ENCODE measurements around the gene C1QL4.
"Not testable (repeated sequence)": the region's sequence is repeated elsewhere in the genome, so short reads cannot be mapped to it uniquely, and the experiment has no call there.

The C1QL4 gene

GRCh38 chr12:49347311-49348193, 10.6 kb upstream of the C1QL4 start:
- peak; percentile 55 to 73 for DNase-seq

DNA sequence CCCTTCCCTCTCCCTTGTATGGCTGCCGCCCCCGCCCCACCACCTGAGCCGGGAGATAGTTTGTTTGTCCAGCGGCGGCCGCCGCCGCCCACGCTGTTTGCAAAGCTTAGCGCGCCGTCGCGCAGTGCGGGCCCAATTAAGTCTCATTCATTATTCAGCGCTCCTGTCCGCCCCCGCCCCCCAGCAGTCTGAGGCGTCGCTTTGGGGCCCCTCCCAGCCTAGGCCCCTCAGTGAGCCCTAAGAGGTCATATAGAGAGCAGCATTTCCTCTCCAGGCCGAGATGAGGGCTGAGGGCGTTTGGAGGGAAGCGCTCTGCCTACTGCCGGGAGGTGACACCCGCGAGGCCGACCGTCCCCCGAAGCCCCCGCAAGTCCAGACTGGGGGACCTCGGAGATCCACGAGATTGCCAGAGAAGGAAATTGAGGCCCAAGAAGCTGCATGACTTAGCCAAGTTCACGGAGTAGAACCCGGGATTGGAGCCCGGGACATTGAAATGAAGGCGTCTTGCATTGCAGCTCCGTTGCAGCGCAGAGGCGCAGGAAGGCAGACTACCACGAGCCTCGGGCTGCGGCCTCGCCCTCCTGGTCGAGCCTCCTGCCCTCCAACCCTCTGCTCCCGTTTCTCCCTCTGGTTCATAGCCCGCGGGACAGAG, 9.8 kb upstream of the C1QL4 start, which contains the start of gene DNAJC22:
DNAJC22 (plus strand) TSS at position 230 of the 652 bp plus-strand sequence. CDS start 1,985 bp downstream, outside the sequence.
- DNase-seq = peak; percentile 46 to 49

DNA sequence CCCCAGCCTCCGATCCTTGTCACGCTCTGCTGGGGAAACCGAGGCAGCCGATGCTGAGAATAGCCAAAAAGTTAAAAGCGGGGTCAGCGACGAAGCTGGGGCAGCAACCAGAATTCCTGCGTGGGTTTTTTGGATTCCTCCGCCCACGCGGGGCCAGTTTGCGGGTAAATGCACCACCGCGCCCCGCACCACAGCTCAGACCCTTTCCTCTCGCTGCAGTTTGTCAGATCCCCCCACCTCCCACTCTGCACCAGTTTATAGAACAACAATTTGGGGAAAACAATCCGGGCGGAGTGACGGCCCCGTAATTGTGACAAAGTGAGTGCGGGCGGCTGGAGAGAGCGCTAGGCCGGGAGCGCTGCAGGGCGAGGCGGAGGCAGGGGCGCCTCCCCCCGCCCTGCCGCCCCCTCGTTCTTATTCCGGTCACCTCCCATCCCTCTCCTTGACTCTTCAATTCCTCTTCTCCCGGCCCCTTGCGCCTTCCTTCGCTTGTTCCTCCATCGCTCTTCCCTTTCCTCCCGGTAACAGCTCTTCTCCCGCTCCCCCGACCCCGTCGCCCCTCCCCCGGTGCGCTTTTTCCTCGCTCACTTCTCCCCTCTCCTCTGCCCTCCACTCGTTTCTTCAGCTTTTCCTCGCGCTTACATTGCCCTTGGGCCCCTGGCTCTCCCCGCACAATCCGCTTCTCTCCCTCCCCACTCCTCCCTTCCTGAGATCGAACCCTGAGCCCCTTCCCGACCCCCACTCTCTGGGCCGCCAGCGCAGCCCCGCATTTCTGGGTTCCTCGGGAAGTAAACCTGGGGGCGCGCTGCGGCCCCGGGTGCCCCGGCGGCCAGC, 9.1 kb upstream of the C1QL4 start:
- DNase-seq = no peak

- DNase-seq = peak in 1 of 2 experiments; percentile 30
These were observed 8.2 kb upstream of the C1QL4 start for GRCh38 chr12:49345051-49345824.

- no peak for DNase-seq
These were observed 7.6 kb upstream of the C1QL4 start for GRCh38 chr12:49344486-49345050.

DNA sequence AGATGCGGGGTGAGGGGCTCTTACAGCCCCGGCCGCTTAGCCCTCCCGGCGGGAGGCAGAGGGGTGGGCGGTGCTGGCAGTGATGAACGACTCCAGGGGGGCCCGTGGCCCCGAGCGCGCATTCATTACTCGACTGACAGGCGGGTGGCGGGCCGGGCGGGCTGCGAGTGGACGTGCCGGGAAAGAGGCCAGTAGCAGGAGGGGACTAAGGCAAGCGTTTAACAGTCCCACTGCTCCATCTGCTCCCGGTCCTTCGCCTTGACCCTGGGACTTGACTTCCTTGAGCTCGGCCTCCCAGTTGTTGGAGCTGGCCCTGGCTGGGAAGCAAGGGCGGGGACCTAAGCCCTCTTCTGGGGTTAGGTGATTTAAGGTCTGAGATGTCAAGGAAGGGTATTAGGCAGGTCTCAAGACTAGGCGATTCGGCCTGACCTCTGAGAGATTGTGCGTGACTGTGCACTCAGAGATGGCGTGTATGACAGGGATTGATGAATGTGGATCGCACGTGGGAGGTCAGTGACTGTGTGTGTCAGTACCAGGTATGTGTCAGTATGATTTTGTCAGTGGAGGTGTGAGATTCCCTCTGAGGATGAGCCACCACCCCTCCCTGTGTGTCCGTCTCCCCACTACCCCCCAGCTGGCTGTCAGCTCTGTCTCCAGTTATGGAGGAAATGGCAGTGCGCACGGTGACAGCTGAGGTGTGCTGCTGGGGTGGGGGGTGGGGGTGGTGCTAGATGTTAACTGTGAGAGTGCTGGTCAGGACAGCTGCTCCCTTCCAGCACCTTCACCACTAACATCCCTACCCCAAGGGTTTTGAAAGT, 6.1 kb upstream of the C1QL4 start:
- peak in 1 of 2 experiments; percentile 31 for DNase-seq

DNA sequence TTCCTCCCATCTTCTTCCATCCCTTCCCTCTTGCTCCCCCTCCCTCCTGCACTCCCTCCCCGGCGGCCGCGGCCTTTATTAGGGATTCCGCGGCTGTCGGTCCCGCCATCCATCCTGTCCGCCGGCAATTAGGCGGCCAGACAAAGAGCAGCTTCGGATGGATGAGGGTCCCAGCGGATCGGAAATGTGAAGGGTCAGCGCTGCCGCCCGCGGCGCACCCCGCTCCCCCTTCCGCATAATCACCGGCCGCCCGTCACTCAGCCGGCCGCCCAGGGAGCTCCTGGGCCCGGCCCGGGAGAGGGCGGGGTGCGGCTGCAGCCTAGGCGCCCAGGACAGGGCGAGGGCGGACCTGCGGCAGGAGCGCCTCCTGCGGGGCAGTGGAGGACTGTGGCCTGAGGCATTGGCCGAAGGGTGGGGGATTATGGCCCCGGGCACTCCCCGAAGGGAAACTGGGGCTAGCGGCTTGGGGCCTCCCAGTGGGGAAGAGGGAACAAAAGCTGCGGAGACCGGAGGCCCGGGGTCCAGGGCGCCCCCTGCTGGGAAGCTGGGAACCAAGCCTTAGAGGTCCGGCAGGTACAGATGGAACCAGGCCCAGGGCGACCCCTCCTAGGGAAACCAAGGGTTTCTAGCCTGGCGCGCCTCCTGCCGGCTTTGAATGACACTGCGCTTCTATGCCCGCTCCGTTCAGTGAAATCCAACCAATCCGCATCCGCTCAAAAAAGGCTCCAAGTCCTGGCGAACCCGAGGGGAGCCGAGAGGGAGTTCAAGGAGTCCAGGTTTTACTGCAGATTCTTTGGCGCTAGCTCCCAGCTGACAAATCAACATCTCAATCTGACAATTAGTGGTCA, 5.3 kb upstream of the C1QL4 start:
- peak; percentile 90 to 93 for DNase-seq

DNA sequence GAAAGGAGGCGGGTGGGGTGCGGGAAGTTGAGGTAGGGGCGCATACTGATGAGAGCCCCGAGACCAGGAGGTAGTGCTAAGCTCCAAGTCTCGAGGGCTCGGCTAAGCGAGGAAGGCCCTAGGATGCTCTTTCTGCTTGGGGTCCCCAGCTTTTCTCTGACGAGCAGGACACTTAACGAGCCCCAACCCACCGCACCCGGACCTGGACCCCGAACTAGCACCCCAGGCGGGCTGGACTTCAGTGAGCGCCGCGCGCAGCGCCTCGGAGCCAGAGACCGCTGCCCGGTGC, 4.7 kb upstream of the C1QL4 start:
- DNase-seq = no peak

DNA sequence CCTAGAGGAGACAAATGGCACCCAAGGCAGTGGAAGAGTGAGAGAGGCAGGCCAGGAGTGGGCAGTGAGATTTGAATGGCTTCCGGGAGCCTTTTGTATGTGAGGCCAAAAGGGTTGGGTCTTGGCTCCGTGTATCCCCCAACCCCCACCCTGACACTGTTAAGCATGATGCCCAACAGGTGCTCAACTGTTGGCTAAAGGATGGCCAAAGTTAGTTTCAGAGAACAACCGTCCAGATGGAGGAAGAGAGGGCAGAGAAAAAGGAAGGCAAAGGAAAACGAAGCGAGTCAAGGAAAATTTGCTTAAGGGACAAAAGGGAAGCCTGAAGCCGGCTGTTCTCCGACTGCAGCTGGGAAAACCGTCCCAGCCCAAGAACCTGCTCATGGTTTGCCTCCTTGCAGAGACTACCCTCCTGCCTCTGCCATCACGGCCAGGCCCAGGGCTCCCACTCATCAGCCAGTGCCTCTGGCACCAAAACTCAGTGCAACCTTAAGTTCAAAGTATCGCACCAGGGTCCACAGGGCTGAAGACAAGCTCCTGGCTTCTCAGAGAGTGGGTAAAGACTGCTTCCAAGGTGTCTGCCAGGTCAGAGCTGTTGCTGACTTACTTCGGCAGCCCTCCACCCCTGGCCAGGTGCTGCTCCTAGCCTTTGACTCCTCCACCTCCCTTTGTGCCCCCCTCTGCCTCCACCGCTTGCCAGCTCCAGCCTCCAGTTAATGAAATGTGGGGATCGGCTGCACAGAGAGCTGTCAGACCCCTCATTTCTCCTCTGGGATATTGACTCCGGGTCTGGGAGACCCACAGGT, 4.2 kb upstream of the C1QL4 start:
- no peak for DNase-seq

GRCh38 chr12:49340095-49340870, 3.3 kb upstream of the C1QL4 start:
- no peak for DNase-seq

GRCh38 chr12:49339464-49339861, 2.5 kb upstream of the C1QL4 start:
- DNase-seq = no peak

- no peak for DNase-seq
These were observed 2.0 kb upstream of the C1QL4 start for GRCh38 chr12:49338830-49339463.

DNA sequence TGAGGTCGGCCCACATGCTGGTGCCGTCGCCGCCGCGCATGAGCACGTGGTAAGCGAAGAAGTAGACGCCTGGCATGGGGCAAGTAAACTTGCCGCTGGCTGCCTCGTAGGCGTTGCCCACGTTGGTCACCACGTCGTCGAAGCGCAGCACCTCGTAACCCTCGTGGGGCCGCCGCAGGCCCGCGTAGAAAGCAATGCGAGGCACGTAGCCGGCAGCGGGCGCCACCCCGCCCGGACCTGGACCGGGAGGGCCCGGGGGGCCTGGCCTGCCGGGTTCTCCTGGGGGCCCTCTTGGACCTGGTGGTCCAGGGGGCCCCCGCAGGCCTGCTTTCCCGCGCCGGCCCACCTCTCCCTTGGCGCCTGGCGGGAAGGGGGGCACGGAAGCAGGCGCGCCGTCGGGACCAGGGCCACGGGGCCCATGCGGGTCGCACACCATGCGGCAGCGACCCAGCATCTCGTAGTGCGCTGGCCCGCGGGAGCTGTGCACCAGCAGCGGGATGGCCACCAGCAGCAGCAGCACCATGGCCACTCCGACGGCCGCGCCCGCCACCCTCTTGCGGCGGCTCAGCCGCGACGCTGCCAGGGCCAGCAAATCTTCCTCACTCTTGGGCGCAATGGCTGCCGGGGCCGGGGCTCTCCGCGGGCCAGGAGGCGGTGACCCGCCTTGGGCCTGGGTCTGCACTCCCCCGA, 888 bp downstream of the C1QL4 start:
- no peak for DNase-seq

- DNase-seq = no peak
These were observed 1.7 kb downstream of the C1QL4 start for GRCh38 chr12:49335118-49335954.

GRCh38 chr12:49334681-49335080, 2.3 kb downstream of the C1QL4 start:
- no peak for DNase-seq

- no peak for DNase-seq
These were observed 2.8 kb downstream of the C1QL4 start for GRCh38 chr12:49334226-49334625.

- DNase-seq = not testable (repeated sequence)
These were observed 3.2 kb downstream of the C1QL4 start for GRCh38 chr12:49333778-49334177.
